Duodenal mucosa (tissue), 2 donors: ENCODE data around the gene ABCA4.
A peak's percentile ranks its signal among the peaks of the same experiment; 100 is the strongest.

Experiments
- H3K27ac ChIP-seq: one replicate; pipeline ENCODE4 v1.7.0; 2013; ENCODE audit warnings: low read depth, low read length
- H3K27me3 ChIP-seq, 2 donors: one replicate each; pipeline ENCODE4 v1.7.0; 2013; ENCODE audit warnings: low read length in 2 of 2, control low read depth in 1 of 2; ENCODE audit not compliant: insufficient read depth in 2 of 2, control insufficient read depth in 1 of 2
- H3K36me3 ChIP-seq, 2 donors: one replicate each; pipeline ENCODE4 v1.7.0; 2013; ENCODE audit warnings: low read length in 2 of 2, control low read depth in 1 of 2; ENCODE audit not compliant: insufficient read depth in 2 of 2, control insufficient read depth in 1 of 2
- H3K4me1 ChIP-seq, 2 donors: one replicate each; pipeline ENCODE4 v1.7.0; 2013; ENCODE audit warnings: low read length in 2 of 2, control low read depth in 1 of 2; ENCODE audit not compliant: insufficient read depth in 2 of 2, control insufficient read depth in 1 of 2
- H3K4me3 ChIP-seq, 2 donors: one replicate each; pipeline ENCODE4 v1.7.0; 2013; ENCODE audit warnings: low read length in 2 of 2, low read depth in 1 of 2
- H3K9ac ChIP-seq, 2 donors: one replicate each; pipeline ENCODE4 v1.7.0; 2013; ENCODE audit warnings: low read length in 2 of 2, low read depth in 1 of 2
- H3K9me3 ChIP-seq, 2 donors: one replicate each; pipeline ENCODE4 v1.7.0; 2013; ENCODE audit warnings: low read length in 2 of 2, control low read depth in 1 of 2; ENCODE audit not compliant: control insufficient read depth in 1 of 2

ABCA4 gene

GRCh38 chr1:94096797-94097549 lies 24.0 kb downstream of the ABCA4 start:
- Histone ChIP-seq H3K9me3 (no peaks in the 10 kb centered on the region), H3K9ac (no peak overlapping the region), H3K4me3 (no peak overlapping the region), H3K36me3 (no peaks in the 10 kb centered on the region), H3K4me1 (peaks cover 14% of the 10 kb centered on the region in 2 donors), H3K27me3 (peaks cover 0 to 5% of the 10 kb centered on the region in 2 donors), H3K27ac (no peak overlapping the region)

GRCh38 chr1:94095744-94096469 lies 25.0 kb downstream of the ABCA4 start:
- Histone ChIP-seq H3K27ac (peak overlapping the region; percentile 58), H3K4me1 (peaks cover 14% of the 10 kb centered on the region in 2 donors), H3K36me3 (no peaks in the 10 kb centered on the region), H3K27me3 (no peaks in the 10 kb centered on the region), H3K9me3 (no peaks in the 10 kb centered on the region), H3K9ac (no peak overlapping the region), H3K4me3 (no peak overlapping the region)

DNA sequence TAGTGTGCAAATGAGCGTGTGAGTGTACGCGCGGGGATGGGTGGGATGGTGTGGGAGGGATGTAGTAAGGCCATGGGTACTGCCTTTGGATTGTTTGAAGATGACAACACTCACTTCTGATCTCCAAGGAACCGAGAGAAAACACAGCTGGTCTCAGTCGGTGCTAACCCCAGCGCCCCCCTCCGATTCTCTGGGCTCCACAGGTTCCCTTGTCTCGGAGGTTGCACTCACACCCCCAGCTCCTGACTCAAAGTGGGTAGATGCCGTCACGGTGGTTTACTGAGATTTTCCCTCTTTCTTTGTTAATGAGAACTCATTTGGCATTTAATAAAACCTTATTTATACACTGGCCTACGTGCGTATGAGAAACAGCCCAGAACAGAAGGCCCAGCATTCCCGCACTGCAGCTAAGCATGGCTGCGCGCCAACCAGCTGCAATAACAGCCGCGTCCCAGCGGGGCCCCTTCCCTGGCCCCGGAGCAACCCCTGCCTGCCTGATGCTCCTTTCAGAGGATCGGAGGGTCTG lies 25.8 kb downstream of the ABCA4 start:
- H3K4me1 ChIP-seq: peaks cover 14% of the 10 kb centered on the region in 2 donors
- no peaks in the 10 kb centered on the region for H3K36me3 ChIP-seq
- H3K27me3 ChIP-seq: no peaks in the 10 kb centered on the region
- H3K4me3 ChIP-seq: no peak overlapping the region
- no peaks in the 10 kb centered on the region for H3K9me3 ChIP-seq
- H3K9ac ChIP-seq: no peak overlapping the region
- H3K27ac ChIP-seq: peak overlapping the region; percentile 58

DNA sequence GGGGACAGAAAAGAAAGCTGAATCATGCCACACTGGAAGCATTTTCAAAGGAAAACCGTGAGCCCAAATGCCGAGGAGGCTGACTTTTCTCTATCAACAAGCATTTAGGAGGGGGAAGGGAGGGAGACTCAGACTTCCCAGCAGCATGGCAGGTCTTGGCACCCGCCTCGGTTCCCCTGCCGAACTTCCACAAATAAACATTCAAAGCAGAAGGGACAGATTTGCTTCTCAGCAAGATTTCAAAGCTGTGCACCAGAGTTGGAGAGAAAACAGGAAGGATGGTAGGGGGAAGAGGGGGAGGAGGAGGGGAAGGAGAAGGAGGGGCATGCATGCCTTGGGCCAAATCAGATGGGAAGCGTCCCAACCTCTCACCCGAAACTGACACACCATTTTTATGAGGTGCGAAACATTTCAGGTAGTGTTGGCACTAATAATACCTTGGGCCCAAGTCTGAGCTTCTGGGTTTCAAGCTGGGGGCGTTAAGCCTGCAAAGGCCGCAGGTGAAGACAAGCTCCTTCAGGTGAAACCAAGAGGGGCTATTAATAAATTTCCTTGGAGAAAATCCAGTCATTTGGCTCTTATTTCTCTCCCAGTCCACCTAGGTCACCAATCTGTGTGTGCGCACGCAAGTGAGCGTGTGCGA lies 26.4 kb downstream of the ABCA4 start:
- Histone ChIP-seq H3K36me3 (no peaks in the 10 kb centered on the region), H3K27me3 (no peaks in the 10 kb centered on the region), H3K27ac (peak overlapping the region; percentile 58), H3K9me3 (no peaks in the 10 kb centered on the region), H3K4me1 (peaks cover 14% of the 10 kb centered on the region in 2 donors), H3K4me3 (no peak overlapping the region), H3K9ac (no peak overlapping the region)

- H3K27me3 ChIP-seq: no peaks in the 10 kb centered on the region
- no peak overlapping the region for H3K4me3 ChIP-seq
- H3K36me3 ChIP-seq: no peaks in the 10 kb centered on the region
- peak overlapping the region; percentile 58 for H3K27ac ChIP-seq
- peaks cover 14% of the 10 kb centered on the region in 2 donors for H3K4me1 ChIP-seq
- no peak overlapping the region for H3K9ac ChIP-seq
- H3K9me3 ChIP-seq: no peaks in the 10 kb centered on the region
These were observed 27.0 kb downstream of the ABCA4 start for GRCh38 chr1:94093996-94094395.

- H3K36me3 ChIP-seq: no peaks in the 10 kb centered on the region
- H3K4me1 ChIP-seq: peaks cover 14% of the 10 kb centered on the region in 2 donors
- no peaks in the 10 kb centered on the region for H3K9me3 ChIP-seq
- no peak overlapping the region for H3K4me3 ChIP-seq
- peak overlapping the region; percentile 59 for H3K27ac ChIP-seq
- H3K27me3 ChIP-seq: no peaks in the 10 kb centered on the region
- H3K9ac ChIP-seq: no peak overlapping the region
These were observed 27.6 kb downstream of the ABCA4 start for GRCh38 chr1:94093396-94093795.

GRCh38 chr1:94092210-94092613 lies 28.7 kb downstream of the ABCA4 start:
- Histone ChIP-seq H3K27ac (peak overlapping the region; percentile 76), H3K9ac (no peak overlapping the region), H3K36me3 (no peaks in the 10 kb centered on the region), H3K4me3 (no peak overlapping the region), H3K27me3 (no peaks in the 10 kb centered on the region), H3K9me3 (no peaks in the 10 kb centered on the region), H3K4me1 (peaks cover 14% of the 10 kb centered on the region in 2 donors)

GRCh38 chr1:94090761-94091160 lies 30.2 kb downstream of the ABCA4 start:
- Histone ChIP-seq H3K27me3 (peaks cover 0 to under 1% of the 10 kb centered on the region in 2 donors), H3K36me3 (no peaks in the 10 kb centered on the region), H3K9me3 (no peaks in the 10 kb centered on the region), H3K4me3 (no peak overlapping the region), H3K4me1 (peaks cover 14% of the 10 kb centered on the region in 2 donors), H3K9ac (no peak overlapping the region), H3K27ac (no peak overlapping the region)

GRCh38 chr1:94087193-94087592 lies 33.8 kb downstream of the ABCA4 start:
- no peak overlapping the region for H3K9ac ChIP-seq
- no peaks in the 10 kb centered on the region for H3K9me3 ChIP-seq
- peaks cover 0 to 4% of the 10 kb centered on the region in 2 donors for H3K27me3 ChIP-seq
- H3K36me3 ChIP-seq: no peaks in the 10 kb centered on the region
- no peaks in the 10 kb centered on the region for H3K4me1 ChIP-seq
- H3K27ac ChIP-seq: no peak overlapping the region
- H3K4me3 ChIP-seq: no peak overlapping the region

GRCh38 chr1:94084547-94084946 lies 36.4 kb downstream of the ABCA4 start:
- Histone ChIP-seq H3K4me1 (no peaks in the 10 kb centered on the region), H3K4me3 (no peak overlapping the region), H3K36me3 (no peaks in the 10 kb centered on the region), H3K9me3 (no peaks in the 10 kb centered on the region), H3K27ac (no peak overlapping the region), H3K27me3 (peaks cover 0 to 4% of the 10 kb centered on the region in 2 donors), H3K9ac (no peak overlapping the region)
